Measurements from ENCODE around the gene FBXL13. TPM values are rescaled to one million over a fixed set of nuclear protein-coding genes. Genes with fewer than 3 reads are reported as not detected.

FBXL13 gene
- total RNA-seq, 1 experiment from 2014 or later: 0.18 TPM

DNA sequence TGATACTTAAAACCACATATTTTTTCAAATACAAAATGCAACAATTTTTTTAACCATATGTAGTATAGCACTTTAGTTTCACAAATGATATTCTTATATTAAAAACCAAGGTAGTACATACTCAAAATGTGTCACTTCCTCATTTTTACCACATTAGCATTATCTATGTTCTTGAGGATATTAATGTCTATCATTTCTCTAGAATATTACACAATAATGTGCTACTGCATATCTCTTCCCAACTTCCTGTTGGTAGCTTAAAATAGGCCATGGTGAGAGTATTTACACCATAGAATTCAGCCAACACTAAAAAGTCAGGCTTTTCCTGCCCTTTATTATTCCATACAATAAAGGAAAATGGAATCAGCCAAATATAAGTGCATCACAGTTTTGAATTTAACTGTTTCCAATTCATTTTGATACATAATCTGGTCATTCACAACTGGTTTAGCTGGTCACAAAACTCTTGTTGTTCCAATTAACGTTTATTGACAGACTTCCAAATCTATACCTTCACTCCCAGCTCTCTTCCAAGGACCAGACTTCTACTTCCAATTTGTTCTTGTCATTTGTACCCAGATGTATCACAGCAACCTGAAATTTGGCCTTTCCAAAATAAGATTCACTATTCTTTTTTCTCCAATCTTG, 181.8 kb downstream of the FBXL13 start:
- peaks cover 50% of the 10 kb centered on the region for H3K4me1 ChIP-seq (replicated peaks)
- H3K9me3 ChIP-seq (replicated peaks): no peaks in the 10 kb centered on the region
- no peaks in the 10 kb centered on the region for H3K27me3 ChIP-seq (replicated peaks)
- H3K4me3 ChIP-seq: no peak overlapping the region
- DNase-seq (ENCODE audit: low read depth in 1 of 2, low spot score in 2 of 2): no peak
- peak overlapping the region; percentile 13; the same call in 1 of the 2 replicates for H3K27ac ChIP-seq
- H3K36me3 ChIP-seq: no peaks in the 10 kb centered on the region

DNA sequence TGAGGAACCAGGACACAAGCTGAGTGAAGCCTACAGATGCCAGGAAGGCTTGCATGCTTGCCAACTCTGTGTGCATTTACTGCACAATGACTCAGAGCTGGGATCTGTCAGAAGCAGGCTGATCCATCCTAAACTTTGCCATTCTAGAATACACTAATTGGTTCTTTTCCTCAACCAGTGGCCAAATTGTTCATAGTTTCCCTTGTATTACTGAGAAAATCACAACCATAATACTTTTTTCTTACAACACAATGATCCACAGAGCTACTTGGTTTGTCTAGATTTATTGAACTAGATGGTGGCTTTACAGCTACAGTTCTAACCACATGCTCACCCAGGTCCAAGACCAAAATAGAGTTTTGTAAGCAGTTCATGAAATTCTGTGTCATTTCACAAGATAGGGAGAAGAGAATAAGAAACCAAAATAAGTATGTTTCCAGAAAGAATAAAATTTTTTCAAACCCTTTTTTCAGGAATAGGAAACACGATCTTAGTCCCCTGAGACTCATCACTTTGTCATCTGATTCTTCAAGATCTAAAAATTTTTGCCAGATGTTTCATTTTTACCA, 182.8 kb downstream of the FBXL13 start:
- Histone ChIP-seq H3K36me3 (no peaks in the 10 kb centered on the region), H3K9me3 (replicated peaks) (no peaks in the 10 kb centered on the region), H3K4me3 (no peak overlapping the region), H3K27ac (no peak overlapping the region), H3K27me3 (replicated peaks) (no peaks in the 10 kb centered on the region), H3K4me1 (replicated peaks) (peaks cover 50% of the 10 kb centered on the region)
- DNase-seq (ENCODE audit: low read depth in 1 of 2, low spot score in 2 of 2): peak; percentile 47 to 49

DNA sequence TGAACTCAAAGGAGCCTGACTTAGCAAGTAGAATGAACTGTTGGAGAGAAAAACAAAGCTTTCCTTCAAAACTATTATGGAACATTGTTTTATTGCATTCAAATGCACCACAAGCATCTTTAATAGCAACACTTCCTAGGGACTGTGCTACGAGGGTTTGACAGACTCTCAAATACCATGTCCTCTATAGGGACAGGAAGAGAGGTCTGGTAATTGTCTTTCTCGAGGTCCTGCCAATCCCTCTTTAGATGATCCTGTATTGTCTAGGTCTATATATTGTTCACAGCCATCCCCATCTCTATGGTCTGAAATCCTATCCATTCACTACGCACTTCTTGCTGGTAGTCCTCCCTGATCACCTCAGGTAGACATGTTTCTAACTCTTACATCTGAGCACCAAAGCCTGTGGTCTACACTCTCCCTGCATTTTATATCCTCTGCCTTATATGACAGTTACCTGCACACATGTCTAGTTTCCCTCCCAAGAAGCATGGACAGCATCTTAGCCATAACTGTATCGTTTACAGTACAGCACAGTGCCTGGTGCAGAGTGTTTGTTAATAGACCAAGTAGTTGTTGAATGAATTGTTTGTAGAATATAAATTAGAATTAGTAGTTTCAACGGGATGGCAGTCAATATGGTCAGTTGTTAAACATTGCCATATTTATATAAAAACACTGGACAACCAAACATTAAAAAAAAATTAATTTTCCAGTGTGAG, 183.5 kb downstream of the FBXL13 start:
- Histone ChIP-seq H3K4me3 (no peak overlapping the region), H3K36me3 (no peaks in the 10 kb centered on the region), H3K27ac (no peak overlapping the region), H3K4me1 (replicated peaks) (peaks cover 50% of the 10 kb centered on the region), H3K9me3 (replicated peaks) (no peaks in the 10 kb centered on the region), H3K27me3 (replicated peaks) (no peaks in the 10 kb centered on the region)
- DNase-seq (ENCODE audit: low read depth in 1 of 2, low spot score in 2 of 2): no peak

DNA sequence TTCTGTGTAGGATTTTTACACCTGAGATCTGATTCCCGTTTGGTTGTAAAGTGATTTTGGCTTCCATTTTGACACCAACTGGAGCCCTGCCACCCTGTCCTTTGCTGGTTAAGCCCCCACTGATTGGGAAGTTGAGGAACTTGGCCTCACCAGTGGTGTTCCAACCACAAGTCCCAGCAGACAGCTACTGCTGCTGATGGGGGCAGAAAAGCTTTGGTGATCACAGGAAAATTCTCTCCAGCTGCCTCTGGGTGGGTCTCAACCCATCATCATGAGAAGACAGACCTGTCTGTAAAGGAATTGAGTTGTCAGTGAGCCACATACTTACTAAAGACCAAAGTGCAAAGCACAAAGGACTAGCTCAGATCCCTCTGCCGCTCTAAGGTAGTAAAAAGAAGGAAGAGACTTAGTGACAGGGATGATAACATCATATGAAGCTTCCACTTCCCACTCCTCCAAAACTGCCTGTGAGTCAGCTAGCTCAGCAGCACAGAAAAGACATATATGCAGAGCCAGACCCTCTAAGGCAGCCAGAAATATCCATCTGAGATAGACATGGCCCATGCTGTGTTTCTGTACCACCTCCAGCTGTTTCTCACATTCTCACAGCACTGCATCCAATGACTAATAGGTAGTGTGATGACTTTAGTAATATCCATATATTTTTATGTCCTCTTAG, 184.2 kb downstream of the FBXL13 start:
- Histone ChIP-seq H3K4me3 (no peak overlapping the region), H3K27ac (no peak overlapping the region), H3K36me3 (no peaks in the 10 kb centered on the region), H3K9me3 (replicated peaks) (no peaks in the 10 kb centered on the region), H3K4me1 (replicated peaks) (peaks cover 50% of the 10 kb centered on the region), H3K27me3 (replicated peaks) (no peaks in the 10 kb centered on the region)
- DNase-seq (ENCODE audit: low read depth in 1 of 2, low spot score in 2 of 2): no peak

DNA sequence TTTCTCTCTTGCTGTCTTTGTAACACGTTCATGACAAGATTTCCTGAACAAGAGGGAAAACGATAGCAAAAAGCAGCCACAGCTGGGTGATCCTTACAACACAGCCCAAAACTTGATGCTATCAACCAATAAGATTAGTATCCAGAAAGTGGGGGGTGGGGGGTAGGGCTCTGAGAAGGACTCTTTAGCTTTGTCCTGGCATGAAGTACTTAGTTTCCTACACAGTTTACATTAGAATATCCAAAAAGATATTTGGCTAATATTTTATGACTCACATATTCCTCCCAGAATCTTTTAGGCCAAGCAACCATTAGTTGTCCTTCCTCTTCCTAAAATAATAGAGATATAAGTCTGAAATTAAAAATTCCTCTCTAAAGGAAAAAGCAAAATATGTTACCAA, 184.7 kb downstream of the FBXL13 start:
- Histone ChIP-seq H3K4me3 (no peak overlapping the region), H3K27me3 (replicated peaks) (no peaks in the 10 kb centered on the region), H3K4me1 (replicated peaks) (peaks cover 50% of the 10 kb centered on the region), H3K36me3 (no peaks in the 10 kb centered on the region), H3K9me3 (replicated peaks) (no peaks in the 10 kb centered on the region), H3K27ac (no peak overlapping the region)
- DNase-seq (ENCODE audit: low read depth in 1 of 2, low spot score in 2 of 2): no peak

DNA sequence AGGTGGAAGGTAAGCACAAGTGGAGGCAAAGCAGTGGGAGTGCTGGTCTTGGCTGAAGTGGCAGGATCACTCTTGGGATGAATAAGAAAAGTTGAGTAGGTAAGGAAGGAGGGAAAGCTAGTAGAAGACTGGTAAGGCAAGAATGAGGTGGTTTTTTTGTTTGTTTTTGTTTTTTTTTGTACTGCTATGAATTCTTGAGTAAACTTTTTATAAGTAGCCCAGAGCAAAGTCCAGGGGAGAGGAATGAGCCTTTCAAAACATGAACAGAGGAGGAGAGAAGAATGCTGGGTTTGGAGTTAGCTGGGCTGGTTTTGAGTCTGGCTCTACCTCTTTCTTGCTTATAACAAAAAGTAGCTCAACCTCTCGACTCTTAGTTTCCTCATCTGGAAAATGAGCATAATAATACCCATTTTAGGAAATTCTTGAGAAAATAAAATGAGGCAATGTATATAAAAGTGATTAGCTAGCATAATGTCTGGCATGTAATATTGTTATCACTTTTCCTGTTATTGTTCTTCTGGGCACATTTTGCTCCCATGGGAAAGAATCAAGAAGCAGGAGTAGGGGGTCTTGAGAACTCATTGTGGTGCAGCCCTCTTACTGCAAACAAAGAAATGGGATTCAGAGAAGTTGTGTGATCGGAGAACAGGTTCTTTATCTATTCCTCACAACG, 185.9 kb downstream of the FBXL13 start:
- Histone ChIP-seq H3K36me3 (no peaks in the 10 kb centered on the region), H3K4me3 (no peak overlapping the region), H3K27ac (no peak overlapping the region), H3K4me1 (replicated peaks) (peaks cover 42% of the 10 kb centered on the region), H3K9me3 (replicated peaks) (no peaks in the 10 kb centered on the region), H3K27me3 (replicated peaks) (no peaks in the 10 kb centered on the region)
- peak in 1 of 2 experiments; percentile 36 for DNase-seq (ENCODE audit: low read depth in 1 of 2, low spot score in 2 of 2)

DNA sequence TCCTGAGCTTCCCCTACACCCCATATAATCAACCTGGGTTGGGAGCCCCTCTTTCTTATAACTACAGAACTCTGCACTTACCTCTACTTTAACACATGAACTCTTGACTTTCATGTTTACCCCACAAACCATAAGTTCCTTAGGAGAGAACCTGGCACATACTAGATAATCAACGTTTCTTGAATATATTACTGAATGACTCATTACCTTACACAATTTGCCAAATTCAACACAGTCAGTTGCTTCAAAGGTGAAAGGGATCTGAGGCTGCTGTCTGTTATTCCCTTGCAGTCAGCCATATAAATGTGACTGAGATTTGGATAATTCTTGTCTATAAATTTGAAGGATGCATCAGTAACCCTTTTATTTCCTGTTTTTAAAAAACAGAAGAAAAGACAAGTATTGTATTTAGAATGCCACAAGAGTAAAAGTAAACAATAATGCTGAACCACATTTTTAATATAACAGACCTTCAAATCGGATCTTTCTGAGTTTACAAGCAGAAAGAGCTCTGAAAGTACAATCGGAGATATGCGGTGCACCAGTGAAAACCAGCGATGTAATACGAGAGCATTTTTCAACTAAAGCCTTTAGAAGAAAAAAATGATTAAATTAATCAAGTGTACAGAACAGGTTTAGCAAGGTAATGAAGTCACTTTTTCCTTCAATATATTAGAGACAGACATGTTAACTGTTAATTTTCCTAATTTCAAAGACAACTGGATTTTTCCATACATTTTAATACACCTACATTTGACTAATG, 191.3 kb downstream of the FBXL13 start:
- DNase-seq (ENCODE audit: low read depth in 1 of 2, low spot score in 2 of 2): no peak
- H3K4me1 ChIP-seq (replicated peaks): peaks cover 16% of the 10 kb centered on the region
- H3K9me3 ChIP-seq (replicated peaks): no peaks in the 10 kb centered on the region
- H3K36me3 ChIP-seq: no peaks in the 10 kb centered on the region
- no peak overlapping the region for H3K27ac ChIP-seq
- no peaks in the 10 kb centered on the region for H3K27me3 ChIP-seq (replicated peaks)
- H3K4me3 ChIP-seq: no peak overlapping the region

DNA sequence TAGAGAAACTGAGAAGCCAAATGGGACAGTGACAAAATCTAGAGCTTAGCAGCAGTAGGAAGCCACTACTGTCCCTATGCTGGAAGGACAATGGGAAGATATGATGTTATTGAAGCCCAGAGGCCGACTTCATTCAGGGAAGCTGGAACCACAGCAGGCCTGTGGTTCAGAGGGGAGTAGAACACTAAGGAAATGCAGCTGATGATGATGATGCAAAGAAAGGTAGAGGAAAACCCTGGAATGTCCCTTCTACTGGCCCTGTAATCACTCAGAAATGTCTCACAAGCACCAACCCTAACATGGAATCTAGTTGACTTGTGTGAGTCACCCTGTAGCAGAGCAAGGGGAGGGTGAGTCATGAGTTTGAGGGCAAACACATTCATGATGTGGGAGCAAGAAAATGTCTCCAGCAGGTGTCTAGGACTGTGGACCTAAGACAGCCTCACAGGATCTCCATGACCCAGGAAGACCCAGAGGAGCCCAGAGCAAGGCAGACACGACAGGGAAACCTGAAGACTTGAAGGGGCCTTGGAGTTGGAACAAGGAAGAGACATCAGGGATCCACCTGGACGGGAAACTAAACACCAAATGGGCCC, 198.8 kb downstream of the FBXL13 start:
- no peaks in the 10 kb centered on the region for H3K36me3 ChIP-seq
- no peaks in the 10 kb centered on the region for H3K9me3 ChIP-seq (replicated peaks)
- H3K27me3 ChIP-seq (replicated peaks): no peaks in the 10 kb centered on the region
- H3K4me1 ChIP-seq (replicated peaks): peaks cover 58% of the 10 kb centered on the region
- peak overlapping the region; percentile 92 for H3K27ac ChIP-seq
- peak; percentile 93 for DNase-seq (ENCODE audit: low read depth in 1 of 2, low spot score in 2 of 2)
- no peak overlapping the region for H3K4me3 ChIP-seq

DNA sequence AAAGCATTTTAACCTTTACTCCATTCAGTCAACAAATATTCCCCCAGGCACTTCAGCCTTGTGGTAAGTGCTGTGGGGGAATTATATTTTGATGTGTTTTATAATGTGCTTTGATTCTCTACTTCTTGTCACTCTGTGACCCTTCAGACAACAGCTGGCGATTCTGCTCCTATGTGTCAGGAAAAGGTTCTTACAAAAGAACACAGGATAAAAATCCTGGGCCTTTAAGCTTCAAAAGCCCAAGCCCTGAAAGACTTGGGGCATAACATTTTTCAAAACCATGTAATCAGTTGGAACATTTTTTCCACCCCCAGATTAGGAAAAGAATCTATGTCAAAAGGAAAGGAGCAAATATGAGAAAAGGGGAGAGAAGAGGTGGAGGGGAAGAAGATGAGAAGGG, 199.6 kb downstream of the FBXL13 start:
- no peaks in the 10 kb centered on the region for H3K27me3 ChIP-seq (replicated peaks)
- no peaks in the 10 kb centered on the region for H3K36me3 ChIP-seq
- no peak for DNase-seq (ENCODE audit: low read depth in 1 of 2, low spot score in 2 of 2)
- peaks cover 54% of the 10 kb centered on the region for H3K4me1 ChIP-seq (replicated peaks)
- H3K4me3 ChIP-seq: no peak overlapping the region
- no peaks in the 10 kb centered on the region for H3K9me3 ChIP-seq (replicated peaks)
- peak overlapping the region; percentile 92 for H3K27ac ChIP-seq

DNA sequence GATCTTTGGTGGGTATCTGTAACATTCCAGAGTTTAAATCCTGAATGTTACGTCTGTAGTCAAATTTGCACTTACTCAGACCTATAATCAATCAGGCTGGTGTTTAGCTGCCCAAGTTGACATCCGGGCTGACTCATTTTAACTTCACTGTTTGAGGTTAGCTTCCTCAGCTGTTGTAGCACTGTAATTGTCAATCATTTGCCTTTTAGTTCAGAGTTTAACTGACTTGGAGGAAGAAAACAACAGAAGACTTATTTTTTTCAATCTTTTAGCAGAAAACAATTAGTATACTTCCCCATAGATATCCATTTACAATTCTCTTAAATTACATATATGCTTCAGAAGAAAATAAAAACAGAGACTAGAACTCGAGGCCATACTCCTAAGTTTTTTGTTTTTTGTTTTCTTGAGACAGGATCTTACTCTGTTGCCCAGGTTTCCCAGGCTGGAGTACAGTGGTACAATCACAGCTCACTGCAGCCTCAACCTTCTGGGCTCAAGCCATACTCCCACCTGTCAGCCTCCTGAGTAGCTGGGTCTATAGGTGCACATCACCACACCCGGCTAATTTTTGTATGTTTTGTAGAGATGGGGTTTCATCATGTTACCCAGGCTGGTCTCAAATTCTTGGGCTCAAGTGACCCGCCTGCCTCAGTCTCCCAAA, 200.3 kb downstream of the FBXL13 start:
- peak; percentile 49 to 61 for DNase-seq (ENCODE audit: low read depth in 1 of 2, low spot score in 2 of 2)
- Histone ChIP-seq H3K4me1 (replicated peaks) (peaks cover 54% of the 10 kb centered on the region), H3K27me3 (replicated peaks) (no peaks in the 10 kb centered on the region)

DNA sequence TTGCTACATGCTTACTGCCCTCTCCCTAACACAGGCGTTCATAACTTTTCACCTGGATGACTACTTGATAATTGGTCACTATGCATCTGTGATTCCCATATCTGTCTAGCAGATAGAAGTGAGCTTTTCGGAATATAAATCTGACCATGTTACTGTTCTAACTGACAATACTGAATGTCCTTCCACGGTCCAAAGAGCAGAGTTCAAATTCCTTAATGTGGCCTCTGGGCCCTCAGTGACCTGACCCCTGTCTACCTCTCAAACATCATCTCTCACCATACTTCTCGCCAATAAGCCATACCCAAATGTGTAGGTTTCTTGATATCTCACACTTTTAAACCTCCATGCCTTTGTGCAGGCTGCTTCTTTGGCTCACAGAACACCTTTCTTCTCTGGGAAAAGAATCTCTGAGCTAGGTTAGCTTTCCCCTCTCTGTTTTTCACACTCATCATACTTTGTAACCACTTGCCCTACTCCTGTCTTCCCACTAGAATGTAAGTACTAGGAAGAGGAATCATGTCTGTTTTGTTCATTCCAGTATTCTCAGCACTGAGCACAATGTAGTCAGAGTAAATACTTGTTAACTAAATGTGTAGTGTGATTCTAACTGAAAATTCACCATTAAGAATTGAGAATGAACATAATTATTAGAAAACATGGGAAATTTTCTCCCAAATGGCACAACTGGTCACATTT, 201.0 kb downstream of the FBXL13 start:
- Histone ChIP-seq H3K4me1 (replicated peaks) (peaks cover 54% of the 10 kb centered on the region), H3K4me3 (no peak overlapping the region)

More for the DNA sequence above, 200.3 kb downstream of the FBXL13 start:
- H3K9me3 ChIP-seq (replicated peaks): no peaks in the 10 kb centered on the region
- H3K27ac ChIP-seq: peak overlapping the region; percentile 92
- no peak overlapping the region for H3K4me3 ChIP-seq
- no peaks in the 10 kb centered on the region for H3K36me3 ChIP-seq

DNA sequence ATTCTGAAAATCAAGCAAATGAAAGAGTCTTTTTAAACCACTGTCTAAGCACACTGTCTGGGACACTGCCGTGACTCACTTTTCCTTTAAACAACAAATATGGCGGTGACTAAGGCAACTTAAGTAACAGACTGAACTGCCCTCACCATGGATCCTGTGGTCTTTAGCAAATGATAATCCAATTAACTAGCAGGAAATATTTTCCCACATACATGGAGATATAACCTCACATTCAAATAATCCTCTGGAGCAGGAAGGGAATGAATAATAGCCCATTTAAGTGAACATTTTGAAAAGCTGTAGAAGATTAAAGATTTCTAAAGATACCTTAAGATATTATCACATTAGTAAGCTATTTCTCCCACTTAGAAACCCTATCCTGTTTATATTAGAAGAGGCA, 202.1 kb downstream of the FBXL13 start:
- Histone ChIP-seq H3K27me3 (replicated peaks) (no peaks in the 10 kb centered on the region), H3K4me3 (no peak overlapping the region), H3K27ac (peak overlapping the region; percentile 92), H3K4me1 (replicated peaks) (peaks cover 54% of the 10 kb centered on the region), H3K9me3 (replicated peaks) (no peaks in the 10 kb centered on the region), H3K36me3 (no peaks in the 10 kb centered on the region)
- DNase-seq (ENCODE audit: low read depth in 1 of 2, low spot score in 2 of 2): peak; percentile 79 to 88

More for the DNA sequence above, 201.0 kb downstream of the FBXL13 start:
- no peak for DNase-seq (ENCODE audit: low read depth in 1 of 2, low spot score in 2 of 2)
- Histone ChIP-seq H3K27ac (peak overlapping the region; percentile 92), H3K27me3 (replicated peaks) (no peaks in the 10 kb centered on the region), H3K9me3 (replicated peaks) (no peaks in the 10 kb centered on the region), H3K36me3 (no peaks in the 10 kb centered on the region)
